ENCODE measurements around the gene RGS9.
"Not testable (repeated sequence)": the region's sequence is repeated elsewhere in the genome, so short reads cannot be mapped to it uniquely, and the experiment has no call there.

Gene RGS9

GRCh38 chr17:65095465-65095864, 41.7 kb upstream of the RGS9 start:
- Histone ChIP-seq H3K27ac (no peak overlapping the region), H3K4me1 (peaks cover 0 to 5% (median 5%) of the 10 kb centered on the region in 4 donors), H3K36me3 (no peaks in the 10 kb centered on the region), H3K27me3 (no peaks in the 10 kb centered on the region), H3K9me3 (no peaks in the 10 kb centered on the region), H3K4me3 (no peak overlapping the region)
- intact Hi-C loops (cut with DNase I; ENCODE audit: low total_unique reads): no loop called here
- no peak for TF ChIP-seq CTCF (IDR thresholded peaks at IDR 0.05)
- DNase-seq: no peak

GRCh38 chr17:65096382-65096781, 40.8 kb upstream of the RGS9 start:
- intact Hi-C loops (cut with DNase I; ENCODE audit: low total_unique reads): not testable (repeated sequence)

GRCh38 chr17:65097110-65097509, 40.1 kb upstream of the RGS9 start:
- no peak overlapping the region for H3K4me3 ChIP-seq
- peaks cover 0 to 12% (median 8%) of the 10 kb centered on the region in 4 donors for H3K4me1 ChIP-seq
- no peak overlapping the region for H3K27ac ChIP-seq
- no peak for DNase-seq
- intact Hi-C loops (cut with DNase I; ENCODE audit: low total_unique reads): no loop called here
- H3K27me3 ChIP-seq: no peaks in the 10 kb centered on the region
- no peaks in the 10 kb centered on the region for H3K9me3 ChIP-seq
- TF ChIP-seq CTCF (IDR thresholded peaks at IDR 0.05): no peak
- no peaks in the 10 kb centered on the region for H3K36me3 ChIP-seq

More at GRCh38 chr17:65096382-65096781, 40.8 kb upstream of the RGS9 start:
- not testable (repeated sequence) for H3K4me3 ChIP-seq, DNase-seq, H3K9me3 ChIP-seq, H3K27me3 ChIP-seq, H3K36me3 ChIP-seq, H3K27ac ChIP-seq
- peaks cover 0 to 11% (median 7%) of the 10 kb centered on the region in 4 donors for H3K4me1 ChIP-seq

- Histone ChIP-seq H3K36me3 (no peaks in the 10 kb centered on the region), H3K4me1 (peaks cover 0 to 12% (median 8%) of the 10 kb centered on the region in 4 donors), H3K27ac (no peak overlapping the region), H3K27me3 (no peaks in the 10 kb centered on the region), H3K4me3 (no peak overlapping the region), H3K9me3 (no peaks in the 10 kb centered on the region)
- intact Hi-C loops (cut with DNase I; ENCODE audit: low total_unique reads): no loop called here
- no peak for TF ChIP-seq CTCF (IDR thresholded peaks at IDR 0.05)
- no peak for DNase-seq
Measured at GRCh38 chr17:65099475-65099874, 37.7 kb upstream of the RGS9 start.

GRCh38 chr17:65099941-65100315, 37.2 kb upstream of the RGS9 start:
- no peak for TF ChIP-seq CTCF (IDR thresholded peaks at IDR 0.05)
- intact Hi-C loops (cut with DNase I; ENCODE audit: low total_unique reads): loop anchor here (5.0 to 10.0 kb wide), 2 partner anchors 43 to 125 kb away; partner anchors contain the start of gene GNA13
- H3K4me3 ChIP-seq: peak overlapping the region; percentile 56 to 57

GRCh38 chr17:65100316-65101140, 36.6 kb upstream of the RGS9 start:
- intact Hi-C loops (cut with DNase I; ENCODE audit: low total_unique reads): loop anchor here (5.0 to 10.0 kb wide), 2 partner anchors 43 to 126 kb away; partner anchors contain the start of gene GNA13
- H3K4me1 ChIP-seq: peaks cover 0 to 12% (median 8%) of the 10 kb centered on the region in 4 donors
- peak overlapping the region; percentile 57 to 70 for H3K27ac ChIP-seq
- H3K27me3 ChIP-seq: no peaks in the 10 kb centered on the region
- peak; percentile 81 to 90 for DNase-seq
- peak; percentile 86 to 94 for TF ChIP-seq CTCF (IDR thresholded peaks at IDR 0.05)
- no peaks in the 10 kb centered on the region for H3K9me3 ChIP-seq
- no peaks in the 10 kb centered on the region for H3K36me3 ChIP-seq
- H3K4me3 ChIP-seq: peak overlapping the region; percentile 56 to 57

More at GRCh38 chr17:65099941-65100315, 37.2 kb upstream of the RGS9 start:
- H3K36me3 ChIP-seq: no peaks in the 10 kb centered on the region
- no peaks in the 10 kb centered on the region for H3K9me3 ChIP-seq
- peaks cover 0 to 12% (median 8%) of the 10 kb centered on the region in 4 donors for H3K4me1 ChIP-seq
- no peaks in the 10 kb centered on the region for H3K27me3 ChIP-seq
- peak overlapping the region; percentile 57 to 70 for H3K27ac ChIP-seq
- peak in 1 of 2 donors; percentile 49 for DNase-seq
